ENCODE measurements around the gene COL25A1. TPM values are rescaled to one million over a fixed set of nuclear protein-coding genes. Genes with fewer than 3 reads are reported as not detected.

The COL25A1 gene
- total RNA-seq, 1 donor from 2014 or later: 0.35 TPM

DNA sequence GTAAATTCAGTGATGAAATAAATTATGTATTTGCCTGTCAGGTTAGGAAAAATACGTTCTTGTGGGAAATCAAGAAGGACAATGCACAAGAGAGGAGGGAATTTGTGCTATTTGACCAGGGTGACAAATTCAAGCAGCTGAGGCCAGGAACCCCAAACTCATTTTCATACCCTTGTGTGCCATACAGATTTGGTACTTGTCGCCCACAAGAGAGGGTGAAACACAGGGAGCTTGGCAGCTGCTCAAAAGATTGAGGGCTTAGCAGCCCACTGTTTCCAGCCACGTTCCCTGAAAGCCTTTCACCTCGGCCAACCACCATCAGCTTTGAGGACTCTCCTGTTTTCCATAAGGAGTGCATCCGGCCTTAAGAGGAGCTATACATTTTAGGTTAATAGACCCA is 111.2 kb downstream of the COL25A1 start:
- intact Hi-C loops (cut with DNase I): no loop called here
- Histone ChIP-seq H3K4me1 (no peaks in the 10 kb centered on the region), H3K27me3 (ENCODE audit: low read depth) (no peaks in the 10 kb centered on the region), H3K9me3 (no peaks in the 10 kb centered on the region), H3K27ac (no peak overlapping the region), H3K4me3 (no peak overlapping the region), H3K36me3 (no peaks in the 10 kb centered on the region)
- ATAC-seq (no peak), DNase-seq (no peak)
- TF ChIP-seq, protein P1, sequence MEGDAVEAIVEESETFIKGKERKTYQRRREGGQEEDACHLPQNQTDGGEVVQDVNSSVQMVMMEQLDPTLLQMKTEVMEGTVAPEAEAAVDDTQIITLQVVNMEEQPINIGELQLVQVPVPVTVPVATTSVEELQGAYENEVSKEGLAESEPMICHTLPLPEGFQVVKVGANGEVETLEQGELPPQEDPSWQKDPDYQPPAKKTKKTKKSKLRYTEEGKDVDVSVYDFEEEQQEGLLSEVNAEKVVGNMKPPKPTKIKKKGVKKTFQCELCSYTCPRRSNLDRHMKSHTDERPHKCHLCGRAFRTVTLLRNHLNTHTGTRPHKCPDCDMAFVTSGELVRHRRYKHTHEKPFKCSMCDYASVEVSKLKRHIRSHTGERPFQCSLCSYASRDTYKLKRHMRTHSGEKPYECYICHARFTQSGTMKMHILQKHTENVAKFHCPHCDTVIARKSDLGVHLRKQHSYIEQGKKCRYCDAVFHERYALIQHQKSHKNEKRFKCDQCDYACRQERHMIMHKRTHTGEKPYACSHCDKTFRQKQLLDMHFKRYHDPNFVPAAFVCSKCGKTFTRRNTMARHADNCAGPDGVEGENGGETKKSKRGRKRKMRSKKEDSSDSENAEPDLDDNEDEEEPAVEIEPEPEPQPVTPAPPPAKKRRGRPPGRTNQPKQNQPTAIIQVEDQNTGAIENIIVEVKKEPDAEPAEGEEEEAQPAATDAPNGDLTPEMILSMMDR (IDR thresholded peaks at IDR 0.05): no peak

DNA sequence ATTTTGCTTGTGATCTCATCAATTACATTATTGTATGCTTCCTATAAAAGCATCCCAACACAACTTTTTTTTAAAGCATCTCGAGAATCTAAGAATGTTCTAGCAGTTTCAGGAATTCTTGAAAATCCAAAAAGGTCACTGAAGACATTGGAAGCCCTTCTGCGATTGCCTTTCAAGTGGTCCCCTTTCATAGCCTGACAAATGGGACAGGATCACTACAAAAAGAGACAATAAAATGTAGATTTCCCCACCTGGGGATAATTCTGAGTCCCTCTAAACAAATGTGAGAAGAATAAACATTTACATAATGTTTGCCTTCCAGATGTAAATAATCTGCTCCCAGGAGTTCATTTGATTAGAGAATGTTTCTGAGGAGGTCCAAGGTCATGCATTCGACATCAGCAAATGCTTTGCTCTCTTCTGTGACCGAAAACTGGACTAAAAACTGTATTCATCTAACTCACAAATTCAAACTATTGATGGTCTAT is 116.0 kb downstream of the COL25A1 start:
- Histone ChIP-seq H3K4me3 (no peak overlapping the region), H3K27ac (no peak overlapping the region), H3K9me3 (no peaks in the 10 kb centered on the region), H3K36me3 (no peaks in the 10 kb centered on the region), H3K4me1 (peaks cover 6% of the 10 kb centered on the region), H3K27me3 (ENCODE audit: low read depth) (no peaks in the 10 kb centered on the region)
- TF ChIP-seq, protein P1 (IDR thresholded peaks at IDR 0.05): no peak
- DNase-seq (no peak), ATAC-seq (no peak)
- intact Hi-C loops (cut with DNase I): no loop called here

DNA sequence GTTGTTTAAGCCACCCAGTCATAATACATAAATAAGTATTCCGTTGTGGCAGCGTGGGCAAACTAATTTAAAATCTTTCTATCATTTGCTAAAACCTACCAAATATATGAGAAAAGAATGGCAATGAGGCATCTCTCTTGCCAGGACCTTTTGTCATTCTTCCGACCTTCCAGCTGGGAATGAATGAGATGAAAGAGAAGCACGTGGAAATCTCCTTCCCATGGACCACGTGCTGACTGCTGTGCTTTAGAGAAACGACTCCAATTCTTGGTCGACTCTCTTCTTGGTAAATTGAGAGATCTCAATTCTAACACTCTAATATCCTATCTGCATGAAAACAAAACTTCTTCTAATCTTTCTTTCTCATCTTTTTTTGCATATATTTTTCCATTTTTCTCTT is 116.5 kb downstream of the COL25A1 start:
- Histone ChIP-seq H3K9me3 (no peaks in the 10 kb centered on the region), H3K36me3 (no peaks in the 10 kb centered on the region), H3K27me3 (ENCODE audit: low read depth) (no peaks in the 10 kb centered on the region), H3K4me1 (peaks cover 6% of the 10 kb centered on the region), H3K4me3 (no peak overlapping the region), H3K27ac (no peak overlapping the region)
- DNase-seq (no peak), ATAC-seq (no peak)
- TF ChIP-seq, protein P1 (IDR thresholded peaks at IDR 0.05): no peak
- intact Hi-C loops (cut with DNase I): no loop called here

DNA sequence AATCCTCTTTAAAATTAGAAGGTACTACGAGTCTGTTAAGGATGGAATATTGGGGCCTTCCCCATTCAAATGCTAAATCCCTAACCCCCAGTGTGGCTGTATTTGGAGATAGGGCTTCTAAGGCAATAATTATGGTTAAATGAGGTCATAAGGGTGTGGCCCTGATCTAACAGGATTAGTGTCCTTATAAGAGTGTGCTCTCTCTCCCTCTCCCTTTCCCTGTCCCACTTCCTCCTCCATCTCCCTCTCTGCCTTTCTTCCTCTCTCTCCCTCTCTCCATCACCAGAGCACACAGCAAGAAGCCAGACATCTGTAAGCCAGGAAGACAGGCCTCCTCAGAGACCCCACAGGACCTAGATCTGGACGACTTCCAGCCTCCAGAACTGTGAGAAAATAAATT is 116.9 kb downstream of the COL25A1 start:
- H3K36me3 ChIP-seq: no peaks in the 10 kb centered on the region
- TF ChIP-seq, protein P1 (IDR thresholded peaks at IDR 0.05): no peak
- intact Hi-C loops (cut with DNase I): no loop called here
- no peaks in the 10 kb centered on the region for H3K9me3 ChIP-seq
- H3K27me3 ChIP-seq (ENCODE audit: low read depth): no peaks in the 10 kb centered on the region
- peaks cover 6% of the 10 kb centered on the region for H3K4me1 ChIP-seq
- no peak overlapping the region for H3K4me3 ChIP-seq
- no peak overlapping the region for H3K27ac ChIP-seq
- DNase-seq: no peak
- ATAC-seq: no peak

DNA sequence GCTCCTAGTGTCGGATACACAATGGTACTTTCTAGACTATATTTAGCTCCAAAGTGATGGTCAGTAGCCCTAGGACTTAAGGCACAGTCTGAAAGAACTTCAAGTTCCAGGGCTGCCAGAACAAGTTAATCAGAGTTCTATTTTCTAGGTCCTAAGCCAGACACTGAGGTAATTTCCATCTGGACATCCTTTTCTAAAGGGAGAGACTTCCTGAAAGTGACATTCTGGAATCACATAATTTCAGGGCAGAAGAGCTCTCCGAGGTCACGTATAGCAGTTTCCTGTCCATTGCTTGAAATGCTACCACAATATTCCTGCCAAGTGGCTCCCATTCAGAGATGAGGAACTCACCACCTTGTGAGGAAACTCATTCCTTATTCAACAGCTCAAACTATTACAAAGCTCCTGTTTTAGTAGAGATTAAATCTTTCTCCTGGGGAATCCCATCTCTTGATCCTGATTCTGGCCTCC is 117.9 kb downstream of the COL25A1 start:
- intact Hi-C loops (cut with DNase I): no loop called here
- Histone ChIP-seq H3K27me3 (ENCODE audit: low read depth) (no peaks in the 10 kb centered on the region), H3K4me3 (no peak overlapping the region), H3K4me1 (peaks cover 6% of the 10 kb centered on the region), H3K27ac (no peak overlapping the region), H3K9me3 (no peaks in the 10 kb centered on the region), H3K36me3 (no peaks in the 10 kb centered on the region)
- TF ChIP-seq, protein P1 (IDR thresholded peaks at IDR 0.05): no peak
- ATAC-seq (peak; percentile 72 to 76), DNase-seq (no peak)
